GM21528 (cell line): ENCODE data around the gene CITED4.

Source experiments
- ATAC-seq: cut with Tn5 transposase; IDR thresholded peaks from one replicate; pipeline ENCODE4 v1.9.1; 2021; ENCODE audit warnings: mild to moderate bottlenecking, moderate library complexity; ENCODE audit not compliant: unreplicated experiment, low FRiP score

The CITED4 gene

GRCh38 chr1:40856116-40856515 lies 6.0 kb downstream of the CITED4 start:
- ATAC-seq: no peak

GRCh38 chr1:40855513-40855912 lies 6.7 kb downstream of the CITED4 start:
- no peak for ATAC-seq

- ATAC-seq: no peak
Observed at GRCh38 chr1:40853885-40854170, 8.3 kb downstream of the CITED4 start.

GRCh38 chr1:40853113-40853884 lies 8.9 kb downstream of the CITED4 start:
- no peak for ATAC-seq

- ATAC-seq: no peak
Observed at GRCh38 chr1:40851643-40852042, 10.5 kb downstream of the CITED4 start.

- ATAC-seq: no peak
Observed at GRCh38 chr1:40849801-40850592, 12.2 kb downstream of the CITED4 start.

- ATAC-seq: no peak
Observed at GRCh38 chr1:40848530-40849189, 13.5 kb downstream of the CITED4 start.

GRCh38 chr1:40847023-40847745 lies 15.0 kb downstream of the CITED4 start:
- ATAC-seq: no peak

GRCh38 chr1:40845895-40846294 lies 16.3 kb downstream of the CITED4 start:
- no peak for ATAC-seq

- no peak for ATAC-seq
Observed at GRCh38 chr1:40844887-40845878, 17.0 kb downstream of the CITED4 start.

GRCh38 chr1:40844079-40844478 lies 18.1 kb downstream of the CITED4 start:
- ATAC-seq: no peak

GRCh38 chr1:40842691-40843090 lies 19.5 kb downstream of the CITED4 start:
- ATAC-seq: no peak

GRCh38 chr1:40842207-40842606 lies 20.0 kb downstream of the CITED4 start:
- ATAC-seq: no peak

- ATAC-seq: no peak
Observed at GRCh38 chr1:40841602-40842001, 20.6 kb downstream of the CITED4 start.

GRCh38 chr1:40840526-40841323 lies 21.4 kb downstream of the CITED4 start:
- ATAC-seq: no peak

GRCh38 chr1:40839943-40840335 lies 22.2 kb downstream of the CITED4 start:
- no peak for ATAC-seq

- no peak for ATAC-seq
Observed at GRCh38 chr1:40838980-40839942, 22.9 kb downstream of the CITED4 start.
